Stimulated activated CD8-positive, alpha-beta memory T cell treated with anti-CD3 and anti-CD28 coated beads, Interleukin-15, amount 100 ng/mL, for 1 hour (primary cell): Measurements from ENCODE around the gene DNAAF3.

Experiments used
- DNase-seq: peaks from one replicate; pipeline ENCODE4 v3.0.0-alpha.2; 2020; ENCODE audit warnings: low read depth

The DNAAF3 gene

GRCh38 chr19:55116232-55116858 lies 50.1 kb downstream of the DNAAF3 start:
- DNase-seq, result no peak

GRCh38 chr19:55115446-55116065 lies 50.9 kb downstream of the DNAAF3 start:
- DNase-seq, result no peak

GRCh38 chr19:55114566-55115145 lies 51.8 kb downstream of the DNAAF3 start:
- DNase-seq, result no peak

GRCh38 chr19:55113570-55114039 lies 52.8 kb downstream of the DNAAF3 start:
- no peak for DNase-seq

GRCh38 chr19:55112777-55113569 lies 53.4 kb downstream of the DNAAF3 start:
- DNase-seq, result no peak

GRCh38 chr19:55112246-55112776 lies 54.1 kb downstream of the DNAAF3 start:
- DNase-seq, result no peak

- no peak for DNase-seq
Measured at GRCh38 chr19:55111238-55111831, 55.1 kb downstream of the DNAAF3 start.

GRCh38 chr19:55109527-55110291 lies 56.7 kb downstream of the DNAAF3 start:
- DNase-seq, result no peak
